Stomach (tissue), 9 donors: Measurements from ENCODE around the gene RCAN1. TPM values are rescaled to one million over a fixed set of nuclear protein-coding genes. Genes with fewer than 3 reads are reported as not detected.

Experiments
- DNase-seq, 2 donors: peaks; one replicate each; pipeline versions ENCODE4 v3.0.0 to v3.0.0-alpha.2; 2013 to 2019
- H3K27ac ChIP-seq, 5 donors: fragments of 200-600 bp in 4 of 5; sonication (generic) in 4 of 5; one replicate each; pipeline ENCODE4 v1.5.1; 2013 to 2019; ENCODE audit warnings: mild to moderate bottlenecking in 1 of 5, moderate library complexity in 1 of 5
- H3K27me3 ChIP-seq, 3 donors: fragments of 200-600 bp; sonication (generic); one replicate each; pipeline ENCODE4 v1.5.1; 2017 to 2019; ENCODE audit warnings: mixed run types in 1 of 3
- H3K36me3 ChIP-seq, 4 donors: fragments of 200-600 bp; sonication (generic); 1 replicate in 3 of 4; 2 replicates in 1 of 4; pipeline ENCODE4 v1.5.1; 2016 to 2019
- H3K4me1 ChIP-seq, 4 donors: fragments of 200-600 bp; sonication (generic); one replicate each; pipeline ENCODE4 v1.5.1; 2016 to 2019
- H3K4me3 ChIP-seq, 4 donors: fragments of 200-600 bp; sonication (generic) in 3 of 4; one replicate each; pipeline ENCODE4 v1.5.1; 2016 to 2019; ENCODE audit warnings: mild to moderate bottlenecking in 1 of 4
- H3K9me3 ChIP-seq, 4 donors: fragments of 200-600 bp; sonication (generic); one replicate each; pipeline ENCODE4 v1.5.1; 2016 to 2019
- EP300 ChIP-seq: sonication (generic); formaldehyde crosslinking; IDR thresholded peaks from one replicate; pipeline ENCODE4 v1.6.1; 2017; ENCODE audit warnings: antibody characterized with exemption
- POLR2A ChIP-seq, 4 donors: fragments of 450-650 bp; IDR thresholded peaks; one replicate each; pipeline ENCODE4 v1.6.1; 2016; ENCODE audit warnings: antibody characterized with exemption in 4 of 4, control low read depth in 2 of 4, mild to moderate bottlenecking in 1 of 4, moderate library complexity in 1 of 4
- POLR2AphosphoS5 ChIP-seq, 3 donors: sonication (generic); formaldehyde crosslinking; IDR thresholded peaks; one replicate each; pipeline ENCODE4 v1.6.1; 2016; ENCODE audit warnings: antibody characterized with exemption in 3 of 3
- WGBS, 5 donors: extraction: QIAGEN DNeasy Blood & Tissue Kit in 3 of 5; methylation state at CpG; one replicate each; pipeline versions ENCODE4 v1.1.5 to v1.1.7; 2013 to 2018; 5-methylcytosine and 5-hydroxymethylcytosine counted together
- intact Hi-C: fragments of 100-400 bp; cut with DNase I; formaldehyde crosslinking; loops from one replicate; pipeline ENCODE4 v1.15.1; 2023; ENCODE audit warnings: low total_unique reads
- polyA plus RNA-seq, 3 donors: library from polyadenylated mRNA; stranded (reverse); fragments of 200-250 nt; gene quantifications; one replicate each; pipeline ENCODE4 v1.2.3, GENCODE V29; 2013
- total RNA-seq, 5 donors: library from RNA; depleted of rRNA; stranded (reverse); fragments of >200 nt; gene quantifications; one replicate each; pipeline versions ENCODE4 v1.1.0 to v1.2.3, GENCODE V29; 2014 to 2016
- TF ChIP-seq, protein P1 (sequence below), 7 experiments: fragments of 450-650 bp in 4 of 7; fragments of 200-600 bp in 3 of 7; sonication (generic) in 3 of 7; IDR thresholded peaks; one replicate each; pipeline ENCODE4 v1.5.1; 2016 to 2019; ENCODE audit warnings: antibody characterized with exemption in 7 of 7, control low read depth in 2 of 7, mild to moderate bottlenecking in 1 of 7
- donor health status: healthy with polysubstance abuse.
- donor health status: Bipolar disorder and iron deficiency.
- donor health status: healthy.

Gene RCAN1
- total and polyA plus RNA-seq, 8 donors = 15.6 to 85.7 (median 31.5) TPM

- TF ChIP-seq POLR2AphosphoS5 (IDR thresholded peaks at IDR 0.05) (no peak), POLR2A (IDR thresholded peaks at IDR 0.05) (no peak), EP300 (no peak)
- TF ChIP-seq, protein P1, sequence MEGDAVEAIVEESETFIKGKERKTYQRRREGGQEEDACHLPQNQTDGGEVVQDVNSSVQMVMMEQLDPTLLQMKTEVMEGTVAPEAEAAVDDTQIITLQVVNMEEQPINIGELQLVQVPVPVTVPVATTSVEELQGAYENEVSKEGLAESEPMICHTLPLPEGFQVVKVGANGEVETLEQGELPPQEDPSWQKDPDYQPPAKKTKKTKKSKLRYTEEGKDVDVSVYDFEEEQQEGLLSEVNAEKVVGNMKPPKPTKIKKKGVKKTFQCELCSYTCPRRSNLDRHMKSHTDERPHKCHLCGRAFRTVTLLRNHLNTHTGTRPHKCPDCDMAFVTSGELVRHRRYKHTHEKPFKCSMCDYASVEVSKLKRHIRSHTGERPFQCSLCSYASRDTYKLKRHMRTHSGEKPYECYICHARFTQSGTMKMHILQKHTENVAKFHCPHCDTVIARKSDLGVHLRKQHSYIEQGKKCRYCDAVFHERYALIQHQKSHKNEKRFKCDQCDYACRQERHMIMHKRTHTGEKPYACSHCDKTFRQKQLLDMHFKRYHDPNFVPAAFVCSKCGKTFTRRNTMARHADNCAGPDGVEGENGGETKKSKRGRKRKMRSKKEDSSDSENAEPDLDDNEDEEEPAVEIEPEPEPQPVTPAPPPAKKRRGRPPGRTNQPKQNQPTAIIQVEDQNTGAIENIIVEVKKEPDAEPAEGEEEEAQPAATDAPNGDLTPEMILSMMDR (IDR thresholded peaks at IDR 0.05) = no peak
- peaks cover 0 to 20% (median 0%) of the 10 kb centered on the region in 3 donors for H3K27me3 ChIP-seq
- H3K9me3 ChIP-seq = peaks cover 0 to 15% (median 0%) of the 10 kb centered on the region in 4 donors
- H3K4me3 ChIP-seq = no peak overlapping the region
- WGBS, 5 donors = 76 to 95% (median 91%) methylated on average over 1 of the region's 1 CpG
- H3K27ac ChIP-seq = no peak overlapping the region
- H3K4me1 ChIP-seq = peaks cover 0 to 10% (median 8%) of the 10 kb centered on the region in 4 donors
- DNase-seq = no peak
- no peaks in the 10 kb centered on the region for H3K36me3 ChIP-seq
- intact Hi-C loops = no loop called here
Observed at GRCh38 chr21:34651642-34652041, 36.7 kb upstream of the RCAN1 start.

DNA sequence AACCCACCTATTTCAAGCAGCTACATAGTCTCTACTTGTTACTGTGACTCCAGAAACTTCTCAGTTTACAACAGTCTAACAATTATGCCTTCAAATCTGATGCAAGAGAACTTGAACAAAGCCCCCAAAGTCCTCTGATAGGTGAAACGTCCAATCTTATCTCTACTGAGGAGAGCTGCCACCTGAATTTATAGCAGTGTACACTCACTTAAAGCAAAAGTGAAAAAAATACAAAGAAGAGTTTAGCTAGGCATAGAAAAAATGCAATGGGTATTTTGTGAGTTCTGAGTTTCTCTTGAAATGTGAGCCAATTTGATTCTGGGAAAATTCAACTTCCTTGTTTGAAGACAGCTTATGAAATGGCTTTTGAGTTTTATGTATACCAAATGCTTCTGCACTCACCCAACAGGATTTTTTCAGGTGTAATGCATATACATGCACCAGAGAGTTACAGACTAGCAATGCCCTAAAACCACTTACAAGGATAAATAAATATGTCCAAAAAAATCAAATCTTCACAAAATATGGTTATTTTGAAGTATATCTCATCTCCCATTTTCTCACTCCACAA is 36.0 kb upstream of the RCAN1 start:
- Histone ChIP-seq H3K27me3 (peaks cover 0 to 20% (median 0%) of the 10 kb centered on the region in 3 donors), H3K4me3 (no peak overlapping the region), H3K9me3 (peaks cover 0 to 15% (median 0%) of the 10 kb centered on the region in 4 donors), H3K4me1 (peaks cover 0 to 10% (median 8%) of the 10 kb centered on the region in 4 donors), H3K27ac (peak overlapping the region in 2 of 5 donors; percentile 12 to 53), H3K36me3 (no peaks in the 10 kb centered on the region)
- intact Hi-C loops = no loop called here
- no peak for TF ChIP-seq POLR2A (IDR thresholded peaks at IDR 0.05)
- TF ChIP-seq, protein P1 (IDR thresholded peaks at IDR 0.05) = no peak
- no peak for TF ChIP-seq EP300
- no peak for TF ChIP-seq POLR2AphosphoS5 (IDR thresholded peaks at IDR 0.05)
- no peak for DNase-seq
- WGBS, 5 donors = 8 to 15% (median 11%) methylated on average over 1 of the region's 1 CpG

GRCh38 chr21:34649400-34649799 is 34.5 kb upstream of the RCAN1 start:
- no peak for DNase-seq
- 85 to 92% (median 88%) methylated on average over 3 of the region's 3 CpGs for WGBS, 5 donors
- intact Hi-C loops = no loop called here
- Histone ChIP-seq H3K9me3 (peaks cover 0 to 15% (median 0%) of the 10 kb centered on the region in 4 donors), H3K4me3 (no peak overlapping the region), H3K36me3 (no peaks in the 10 kb centered on the region), H3K27ac (peak overlapping the region in 3 of 5 donors; percentile 21 to 61 (median 26)), H3K27me3 (peaks cover 0 to 20% (median 0%) of the 10 kb centered on the region in 3 donors), H3K4me1 (peaks cover 0 to 10% (median 8%) of the 10 kb centered on the region in 4 donors)
- TF ChIP-seq POLR2AphosphoS5 (IDR thresholded peaks at IDR 0.05) (no peak), POLR2A (IDR thresholded peaks at IDR 0.05) (no peak), EP300 (no peak)
- TF ChIP-seq, protein P1 (IDR thresholded peaks at IDR 0.05) = no peak

DNA sequence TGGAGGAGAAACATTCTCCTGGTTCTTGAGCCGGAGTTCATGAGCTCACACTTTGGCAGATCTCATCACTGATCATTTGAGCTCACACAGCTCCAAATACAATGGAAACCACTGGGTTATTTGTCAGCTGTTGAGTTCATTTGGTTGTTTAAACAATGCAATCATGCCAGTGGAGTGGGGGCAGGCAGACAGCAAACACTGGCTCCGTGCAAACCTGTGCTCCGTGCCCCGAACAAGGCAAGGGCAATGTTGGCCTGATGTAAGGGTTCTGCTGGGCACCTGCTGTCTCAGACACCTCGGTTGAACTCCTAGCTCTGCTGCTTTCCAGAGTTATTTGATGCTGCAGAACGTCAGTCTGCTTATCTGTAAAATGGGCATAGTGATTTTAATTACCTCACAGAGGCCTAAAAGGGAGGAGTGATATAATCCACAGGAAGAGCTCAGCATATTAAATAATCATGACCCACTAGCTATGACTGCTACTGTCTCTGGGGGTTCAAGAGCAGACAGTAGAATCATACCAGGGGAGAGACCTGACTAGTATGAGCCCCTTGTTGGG is 33.9 kb upstream of the RCAN1 start:
- no peak for TF ChIP-seq POLR2AphosphoS5 (IDR thresholded peaks at IDR 0.05)
- TF ChIP-seq, protein P1 (IDR thresholded peaks at IDR 0.05) = no peak
- no peak for TF ChIP-seq EP300
- no peak for TF ChIP-seq POLR2A (IDR thresholded peaks at IDR 0.05)
- peak; percentile 45 to 48 for DNase-seq
- WGBS, 5 donors = 26 to 58% (median 39%) methylated on average over 6 of the region's 6 CpGs
- Histone ChIP-seq H3K9me3 (peaks cover 0 to 15% (median 0%) of the 10 kb centered on the region in 4 donors), H3K36me3 (no peaks in the 10 kb centered on the region), H3K27me3 (peaks cover 0 to 20% (median 0%) of the 10 kb centered on the region in 3 donors), H3K27ac (peak overlapping the region in 3 of 5 donors; percentile 21 to 61 (median 26)), H3K4me1 (peaks cover 0 to 10% (median 8%) of the 10 kb centered on the region in 4 donors), H3K4me3 (no peak overlapping the region)
- intact Hi-C loops = no loop called here
